Measurements from ENCODE around the gene CYB5RL.
"Not testable (repeated sequence)": the region's sequence is repeated elsewhere in the genome, so short reads cannot be mapped to it uniquely, and the experiment has no call there.

Gene CYB5RL

GRCh38 chr1:54167422-54168139 lies 32.2 kb downstream of the CYB5RL start:
- H3K36me3 Mint-ChIP-seq = peaks cover 7% of the 10 kb centered on the region
- no peak overlapping the region for H3K4me3 Mint-ChIP-seq
- H3K27me3 Mint-ChIP-seq = no peaks in the 10 kb centered on the region
- H3K4me1 Mint-ChIP-seq = no peaks in the 10 kb centered on the region
- no peak overlapping the region for H3K27ac Mint-ChIP-seq
- no peaks in the 10 kb centered on the region for H3K9me3 Mint-ChIP-seq
- ATAC-seq (ENCODE audit: low read depth) (no peak), DNase-seq (ENCODE audit: low spot score in 2 of 2) (no peak)

- H3K27ac Mint-ChIP-seq; ATAC-seq (ENCODE audit: low read depth); H3K4me1 Mint-ChIP-seq; H3K9me3 Mint-ChIP-seq; H3K36me3 Mint-ChIP-seq; H3K4me3 Mint-ChIP-seq; DNase-seq (ENCODE audit: low spot score in 2 of 2); H3K27me3 Mint-ChIP-seq: not testable (repeated sequence)
Measured at GRCh38 chr1:54166357-54166756, 33.5 kb downstream of the CYB5RL start.

GRCh38 chr1:54165146-54165545 lies 34.7 kb downstream of the CYB5RL start:
- H3K4me3 Mint-ChIP-seq = no peak overlapping the region
- peaks cover 3% of the 10 kb centered on the region for H3K27me3 Mint-ChIP-seq
- ATAC-seq (ENCODE audit: low read depth) = no peak
- DNase-seq (ENCODE audit: low spot score in 2 of 2) = no peak
- H3K4me1 Mint-ChIP-seq = no peaks in the 10 kb centered on the region
- H3K36me3 Mint-ChIP-seq = no peaks in the 10 kb centered on the region
- no peaks in the 10 kb centered on the region for H3K9me3 Mint-ChIP-seq
- H3K27ac Mint-ChIP-seq = no peak overlapping the region

GRCh38 chr1:54163573-54163972 lies 36.3 kb downstream of the CYB5RL start:
- ATAC-seq (ENCODE audit: low read depth) = no peak
- Mint-ChIP-seq H3K27me3 (peaks cover 3% of the 10 kb centered on the region), H3K9me3 (no peaks in the 10 kb centered on the region), H3K4me1 (no peaks in the 10 kb centered on the region), H3K27ac (no peak overlapping the region), H3K4me3 (no peak overlapping the region), H3K36me3 (no peaks in the 10 kb centered on the region)
- no peak for DNase-seq (ENCODE audit: low spot score in 2 of 2)

GRCh38 chr1:54163051-54163450 lies 36.8 kb downstream of the CYB5RL start:
- Mint-ChIP-seq H3K4me3 (no peak overlapping the region), H3K9me3 (no peaks in the 10 kb centered on the region), H3K36me3 (no peaks in the 10 kb centered on the region), H3K27me3 (peaks cover 3% of the 10 kb centered on the region), H3K4me1 (no peaks in the 10 kb centered on the region), H3K27ac (no peak overlapping the region)
- ATAC-seq (ENCODE audit: low read depth) = no peak
- no peak for DNase-seq (ENCODE audit: low spot score in 2 of 2)

- H3K27ac Mint-ChIP-seq = no peak overlapping the region
- no peak overlapping the region for H3K4me3 Mint-ChIP-seq
- H3K36me3 Mint-ChIP-seq = no peaks in the 10 kb centered on the region
- ATAC-seq (ENCODE audit: low read depth) (no peak), DNase-seq (ENCODE audit: low spot score in 2 of 2) (no peak)
- H3K27me3 Mint-ChIP-seq = peaks cover 3% of the 10 kb centered on the region
- H3K9me3 Mint-ChIP-seq = no peaks in the 10 kb centered on the region
- no peaks in the 10 kb centered on the region for H3K4me1 Mint-ChIP-seq
Measured at GRCh38 chr1:54161495-54162168, 38.2 kb downstream of the CYB5RL start.

GRCh38 chr1:54160351-54160750 lies 39.5 kb downstream of the CYB5RL start:
- ATAC-seq (ENCODE audit: low read depth) (no peak), DNase-seq (ENCODE audit: low spot score in 2 of 2) (no peak)
- Mint-ChIP-seq H3K4me3 (no peak overlapping the region), H3K4me1 (no peaks in the 10 kb centered on the region), H3K27ac (peak overlapping the region; percentile 48), H3K9me3 (no peaks in the 10 kb centered on the region), H3K27me3 (peaks cover 3% of the 10 kb centered on the region), H3K36me3 (no peaks in the 10 kb centered on the region)

- Mint-ChIP-seq H3K27me3 (peaks cover 3% of the 10 kb centered on the region), H3K36me3 (no peaks in the 10 kb centered on the region), H3K27ac (peak overlapping the region; percentile 48), H3K4me3 (no peak overlapping the region), H3K9me3 (no peaks in the 10 kb centered on the region), H3K4me1 (no peaks in the 10 kb centered on the region)
- DNase-seq (ENCODE audit: low spot score in 2 of 2) (no peak), ATAC-seq (ENCODE audit: low read depth) (no peak)
Measured at GRCh38 chr1:54159733-54160316, 40.0 kb downstream of the CYB5RL start.

- H3K4me1 Mint-ChIP-seq = no peaks in the 10 kb centered on the region
- H3K27ac Mint-ChIP-seq = no peak overlapping the region
- H3K27me3 Mint-ChIP-seq = peaks cover 3% of the 10 kb centered on the region
- no peaks in the 10 kb centered on the region for H3K9me3 Mint-ChIP-seq
- DNase-seq (ENCODE audit: low spot score in 2 of 2) = no peak
- H3K36me3 Mint-ChIP-seq = no peaks in the 10 kb centered on the region
- no peak for ATAC-seq (ENCODE audit: low read depth)
- H3K4me3 Mint-ChIP-seq = no peak overlapping the region
Measured at GRCh38 chr1:54158071-54158470, 41.8 kb downstream of the CYB5RL start.

GRCh38 chr1:54157401-54157800 lies 42.4 kb downstream of the CYB5RL start:
- H3K4me3 Mint-ChIP-seq = no peak overlapping the region
- DNase-seq (ENCODE audit: low spot score in 2 of 2) (no peak), ATAC-seq (ENCODE audit: low read depth) (no peak)
- peaks cover 3% of the 10 kb centered on the region for H3K27me3 Mint-ChIP-seq
- H3K9me3 Mint-ChIP-seq = no peaks in the 10 kb centered on the region
- no peaks in the 10 kb centered on the region for H3K4me1 Mint-ChIP-seq
- H3K36me3 Mint-ChIP-seq = no peaks in the 10 kb centered on the region
- no peak overlapping the region for H3K27ac Mint-ChIP-seq

GRCh38 chr1:54156986-54157385 lies 42.8 kb downstream of the CYB5RL start:
- H3K27ac Mint-ChIP-seq = no peak overlapping the region
- no peak for ATAC-seq (ENCODE audit: low read depth)

GRCh38 chr1:54156201-54156600 lies 43.6 kb downstream of the CYB5RL start:
- Mint-ChIP-seq H3K4me3 (no peak overlapping the region), H3K27me3 (no peaks in the 10 kb centered on the region), H3K27ac (no peak overlapping the region), H3K9me3 (no peaks in the 10 kb centered on the region), H3K4me1 (no peaks in the 10 kb centered on the region), H3K36me3 (no peaks in the 10 kb centered on the region)
- DNase-seq (ENCODE audit: low spot score in 2 of 2) = no peak
- no peak for ATAC-seq (ENCODE audit: low read depth)

More at GRCh38 chr1:54156986-54157385, 42.8 kb downstream of the CYB5RL start:
- no peak overlapping the region for H3K4me3 Mint-ChIP-seq
- no peaks in the 10 kb centered on the region for H3K4me1 Mint-ChIP-seq
- H3K36me3 Mint-ChIP-seq = no peaks in the 10 kb centered on the region
- no peaks in the 10 kb centered on the region for H3K9me3 Mint-ChIP-seq
- no peak for DNase-seq (ENCODE audit: low spot score in 2 of 2)
- peaks cover 3% of the 10 kb centered on the region for H3K27me3 Mint-ChIP-seq

GRCh38 chr1:54153535-54154439 lies 46.0 kb downstream of the CYB5RL start:
- Mint-ChIP-seq H3K27me3 (no peaks in the 10 kb centered on the region), H3K9me3 (no peaks in the 10 kb centered on the region), H3K36me3 (no peaks in the 10 kb centered on the region), H3K4me3 (no peak overlapping the region), H3K27ac (no peak overlapping the region), H3K4me1 (no peaks in the 10 kb centered on the region)
- DNase-seq (ENCODE audit: low spot score in 2 of 2) (no peak), ATAC-seq (ENCODE audit: low read depth) (no peak)

- H3K27ac Mint-ChIP-seq = no peak within 1 kb of the TSS
- H3K4me3 Mint-ChIP-seq = no peak within 1 kb of the TSS
- no peaks in the 10 kb centered on the region for H3K4me1 Mint-ChIP-seq
Measured at GRCh38 chr1:54152696-54153095, 47.1 kb downstream of the CYB5RL start, which contains the start of gene CDCP2. CDCP2 (minus strand) TSS chr1:54153000; CDS start chr1:54152922, 78 bp downstream.

More at GRCh38 chr1:54152696-54153095, 47.1 kb downstream of the CYB5RL start, which contains the start of gene CDCP2:
- Mint-ChIP-seq H3K36me3 (no peaks in the 10 kb centered on the region), H3K9me3 (no peaks in the 10 kb centered on the region), H3K27me3 (no peaks in the 10 kb centered on the region)
- ATAC-seq (ENCODE audit: low read depth) (no peak), DNase-seq (ENCODE audit: low spot score in 2 of 2) (no peak)
